ENCODE data around the gene COLEC11. TPM values are rescaled to one million over a fixed set of nuclear protein-coding genes. Genes with fewer than 3 reads are reported as not detected.

The COLEC11 gene
- total RNA-seq, 1 experiment from 2014 or later = 0.77 TPM

GRCh38 chr2:3681625-3682024, 86.7 kb downstream of the COLEC11 start:
- POLR2A ChIA-PET (ENCODE audit: low non-redundant PET) = no interaction called here

GRCh38 chr2:3682811-3683210, 87.9 kb downstream of the COLEC11 start:
- intact Hi-C loops (cut with micrococcal nuclease; ENCODE audit: unreplicated experiment) = no loop called here
- no peaks in the 10 kb centered on the region for H3K36me3 ChIP-seq (ENCODE audit: insufficient read depth, low read length, poor library complexity, severe bottlenecking)
- TF ChIP-seq EZH2 (IDR thresholded peaks at IDR 0.05; ENCODE audit: borderline replicate concordance, low read depth, low read length, poor library complexity, severe bottlenecking) = no peak
- no peak for TF ChIP-seq CTCF (conservative IDR thresholded peaks at IDR 0.05; ENCODE audit: low read depth, low read length)
- H3K27ac ChIP-seq (ENCODE audit: low read depth, low read length, poor library complexity, severe bottlenecking) = no peak overlapping the region
- no peaks in the 10 kb centered on the region for H3K4me1 ChIP-seq (ENCODE audit: insufficient read depth, low read length, poor library complexity, severe bottlenecking)
- DNase-seq (ENCODE audit: low spot score) = no peak
- H3K27me3 ChIP-seq (replicated peaks; ENCODE audit: insufficient read depth, low read depth, low read length, poor library complexity) = no peaks in the 10 kb centered on the region
- no peak overlapping the region for H3K4me3 ChIP-seq (ENCODE audit: low read depth, low read length, poor library complexity, severe bottlenecking)
- POLR2A ChIA-PET (ENCODE audit: low non-redundant PET) = interaction anchor here (0.7 kb wide), 1 partner anchor 1516 kb away, joined by 4 read pairs; no protein-coding TSS in a partner anchor
- H3K9me3 ChIP-seq (ENCODE audit: low read depth, low read length, poor library complexity, severe bottlenecking) = no peaks in the 10 kb centered on the region
- CTCF ChIA-PET = no interaction called here
- BruUV-seq (replicated peaks) = no TSS peak

More at GRCh38 chr2:3681625-3682024, 86.7 kb downstream of the COLEC11 start:
- Histone ChIP-seq H3K27ac (ENCODE audit: low read depth, low read length, poor library complexity, severe bottlenecking) (no peak overlapping the region), H3K9me3 (ENCODE audit: low read depth, low read length, poor library complexity, severe bottlenecking) (no peaks in the 10 kb centered on the region), H3K4me3 (ENCODE audit: low read depth, low read length, poor library complexity, severe bottlenecking) (no peak overlapping the region), H3K36me3 (ENCODE audit: insufficient read depth, low read length, poor library complexity, severe bottlenecking) (no peaks in the 10 kb centered on the region), H3K4me1 (ENCODE audit: insufficient read depth, low read length, poor library complexity, severe bottlenecking) (no peaks in the 10 kb centered on the region), H3K27me3 (replicated peaks; ENCODE audit: insufficient read depth, low read depth, low read length, poor library complexity) (no peaks in the 10 kb centered on the region)
- intact Hi-C loops (cut with micrococcal nuclease; ENCODE audit: unreplicated experiment) = no loop called here
- no peak for DNase-seq (ENCODE audit: low spot score)
- TF ChIP-seq EZH2 (IDR thresholded peaks at IDR 0.05; ENCODE audit: borderline replicate concordance, low read depth, low read length, poor library complexity, severe bottlenecking) (no peak), CTCF (conservative IDR thresholded peaks at IDR 0.05; ENCODE audit: low read depth, low read length) (no peak)
- CTCF ChIA-PET = no interaction called here
- no TSS peak for BruUV-seq (replicated peaks)

GRCh38 chr2:3683748-3684454, 89.0 kb downstream of the COLEC11 start:
- H3K4me3 ChIP-seq (ENCODE audit: low read depth, low read length, poor library complexity, severe bottlenecking) = no peak overlapping the region
- intact Hi-C loops (cut with micrococcal nuclease; ENCODE audit: unreplicated experiment) = no loop called here
- POLR2A ChIA-PET (ENCODE audit: low non-redundant PET) = no interaction called here
- BruUV-seq (replicated peaks) = no TSS peak
- no peaks in the 10 kb centered on the region for H3K27me3 ChIP-seq (replicated peaks; ENCODE audit: insufficient read depth, low read depth, low read length, poor library complexity)
- no peaks in the 10 kb centered on the region for H3K9me3 ChIP-seq (ENCODE audit: low read depth, low read length, poor library complexity, severe bottlenecking)
- DNase-seq (ENCODE audit: low spot score) = no peak
- TF ChIP-seq EZH2 (IDR thresholded peaks at IDR 0.05; ENCODE audit: borderline replicate concordance, low read depth, low read length, poor library complexity, severe bottlenecking) (no peak), CTCF (conservative IDR thresholded peaks at IDR 0.05; ENCODE audit: low read depth, low read length) (no peak)
- no peaks in the 10 kb centered on the region for H3K36me3 ChIP-seq (ENCODE audit: insufficient read depth, low read length, poor library complexity, severe bottlenecking)
- CTCF ChIA-PET = no interaction called here
- no peaks in the 10 kb centered on the region for H3K4me1 ChIP-seq (ENCODE audit: insufficient read depth, low read length, poor library complexity, severe bottlenecking)
- no peak overlapping the region for H3K27ac ChIP-seq (ENCODE audit: low read depth, low read length, poor library complexity, severe bottlenecking)

All from A673 (cell line).